ENCODE data around the gene COX19. TPM values are rescaled to one million over a fixed set of nuclear protein-coding genes. Genes with fewer than 3 reads are reported as not detected.

Gene COX19
- polyA plus RNA-seq, 3 donors = 11.1 to 14.5 (median 13.0) TPM

GRCh38 chr7:979886-980571 lies 4.7 kb upstream of the COX19 start:
- no peak for DNase-seq (ENCODE audit: low read depth in 3 of 3, low spot score in 2 of 3)

DNA sequence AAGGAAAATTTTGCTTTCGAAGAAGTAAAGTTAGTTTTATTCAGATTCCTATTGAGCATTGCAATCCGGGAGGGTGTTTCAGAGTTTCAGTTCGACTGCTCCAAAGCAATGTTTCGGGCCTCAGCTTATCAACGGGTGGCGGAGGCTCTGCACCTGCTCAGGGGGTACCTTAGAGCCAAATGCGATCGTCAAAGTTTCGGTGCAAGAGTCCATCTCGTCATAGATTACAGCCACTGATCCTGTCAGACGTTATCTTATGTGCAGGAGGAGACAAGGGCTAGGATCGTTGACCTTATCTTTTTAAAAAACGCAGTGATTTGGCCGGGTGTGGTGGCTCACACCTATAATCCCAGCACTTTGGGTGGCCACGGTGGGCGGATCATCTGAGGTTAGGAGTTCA lies 3.8 kb upstream of the COX19 start:
- no peak for DNase-seq (ENCODE audit: low read depth in 3 of 3, low spot score in 2 of 3)

DNA sequence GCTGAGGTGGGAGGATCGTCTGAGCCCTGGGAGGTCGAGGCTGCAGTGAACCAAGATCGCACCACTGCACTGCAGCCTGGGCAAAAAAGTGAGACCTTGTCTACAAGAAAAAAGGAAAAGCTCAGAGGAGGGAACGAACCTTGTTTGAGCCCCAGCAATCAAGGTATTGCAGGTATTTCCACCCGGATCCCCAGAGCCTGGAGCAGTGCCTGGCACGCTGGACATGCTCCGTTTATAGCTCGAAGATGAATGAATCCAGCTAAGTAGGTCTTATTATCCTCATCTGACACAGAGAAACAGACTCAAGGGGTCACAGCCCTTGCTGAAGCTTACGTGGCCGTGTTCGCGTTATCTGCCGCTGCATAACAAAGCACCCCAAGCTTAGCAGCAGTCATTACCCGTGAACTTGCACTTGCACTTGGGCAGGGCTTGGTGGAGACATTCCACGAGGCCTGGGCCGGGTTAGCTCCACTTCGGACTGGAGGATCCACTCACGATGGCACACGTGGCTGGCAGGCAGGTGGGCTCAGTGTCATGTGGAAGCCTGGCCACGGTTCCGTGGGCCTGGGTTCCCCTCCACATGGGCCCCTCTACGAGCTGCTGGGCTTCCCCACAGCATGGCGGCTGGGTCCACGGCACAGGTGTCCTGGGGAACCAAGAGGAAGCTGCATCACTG lies 3.2 kb upstream of the COX19 start:
- DNase-seq (ENCODE audit: low read depth in 3 of 3, low spot score in 2 of 3) = no peak

DNA sequence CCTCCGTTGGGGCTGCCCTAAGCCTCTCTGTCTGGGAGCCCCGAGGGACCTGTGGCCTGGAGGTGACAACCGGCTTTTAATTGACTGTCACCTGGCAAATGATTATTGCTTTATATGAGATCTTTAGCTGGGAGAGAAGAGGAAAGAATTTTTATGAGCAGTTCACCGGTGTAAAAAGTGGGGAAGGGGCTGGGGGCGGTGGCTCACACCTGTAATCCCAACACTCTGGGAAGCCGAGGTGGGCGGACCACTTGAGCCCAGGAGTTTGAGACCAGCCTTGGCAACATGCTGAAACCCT lies 2.6 kb upstream of the COX19 start:
- no peak for DNase-seq (ENCODE audit: low read depth in 3 of 3, low spot score in 2 of 3)

DNA sequence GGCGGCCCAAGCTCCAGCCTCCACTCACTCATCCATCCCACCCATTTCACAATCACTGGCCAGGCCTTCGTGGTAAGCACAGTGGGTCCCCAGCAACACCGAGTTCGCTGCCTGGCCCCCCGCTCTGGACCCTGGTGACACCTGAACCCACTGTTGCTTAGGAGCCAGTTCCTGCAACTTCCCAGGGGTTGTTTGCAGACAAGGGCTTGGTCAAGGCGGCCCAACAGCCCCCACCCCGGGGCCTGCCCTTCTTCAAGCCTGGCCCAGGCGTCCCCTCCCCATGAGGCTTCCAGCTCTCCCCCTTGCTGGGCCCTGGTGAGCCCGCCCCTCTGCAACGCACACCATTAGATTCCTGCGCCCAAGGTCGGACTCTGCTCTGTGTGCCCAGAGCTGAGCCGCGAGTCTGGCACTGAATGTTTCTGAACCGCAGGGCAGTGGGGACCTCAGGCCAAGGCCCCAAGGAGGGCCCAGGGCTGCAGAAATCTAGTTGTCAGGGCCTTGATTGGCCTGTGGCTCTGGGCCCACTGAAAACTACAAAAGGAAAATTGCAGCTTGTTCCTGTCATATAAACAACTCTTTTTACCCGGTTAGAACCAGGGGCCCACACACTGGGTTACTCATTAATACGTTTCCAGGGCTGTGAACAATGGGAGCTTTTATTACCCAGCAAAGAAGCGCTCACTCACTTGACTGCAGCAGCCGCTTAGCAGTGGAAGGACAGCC lies 2.1 kb upstream of the COX19 start:
- DNase-seq (ENCODE audit: low read depth in 3 of 3, low spot score in 2 of 3) = peak in 1 of 3 donors; percentile 67

DNA sequence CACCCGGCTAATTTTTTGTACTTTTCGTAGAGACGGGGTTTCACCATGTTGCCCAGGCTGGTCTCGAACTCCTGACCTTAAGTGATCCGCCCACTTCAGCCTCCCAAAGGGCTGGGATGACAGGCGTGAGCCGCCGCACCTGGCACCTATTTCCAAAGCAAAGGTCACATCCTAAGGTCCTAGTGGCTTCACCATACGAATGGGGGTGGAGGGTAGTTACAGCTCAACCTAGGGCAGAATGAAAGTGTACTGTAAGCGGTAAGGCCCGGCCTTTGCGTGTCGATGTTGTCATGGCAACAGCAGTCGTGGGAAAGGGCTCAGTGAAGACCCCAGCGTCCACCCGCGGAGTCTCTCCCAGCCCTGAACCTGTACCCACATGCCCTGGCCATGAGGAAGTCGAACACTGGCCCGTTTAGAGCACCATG lies 1.6 kb upstream of the COX19 start:
- no peak for DNase-seq (ENCODE audit: low read depth in 3 of 3, low spot score in 2 of 3)

DNA sequence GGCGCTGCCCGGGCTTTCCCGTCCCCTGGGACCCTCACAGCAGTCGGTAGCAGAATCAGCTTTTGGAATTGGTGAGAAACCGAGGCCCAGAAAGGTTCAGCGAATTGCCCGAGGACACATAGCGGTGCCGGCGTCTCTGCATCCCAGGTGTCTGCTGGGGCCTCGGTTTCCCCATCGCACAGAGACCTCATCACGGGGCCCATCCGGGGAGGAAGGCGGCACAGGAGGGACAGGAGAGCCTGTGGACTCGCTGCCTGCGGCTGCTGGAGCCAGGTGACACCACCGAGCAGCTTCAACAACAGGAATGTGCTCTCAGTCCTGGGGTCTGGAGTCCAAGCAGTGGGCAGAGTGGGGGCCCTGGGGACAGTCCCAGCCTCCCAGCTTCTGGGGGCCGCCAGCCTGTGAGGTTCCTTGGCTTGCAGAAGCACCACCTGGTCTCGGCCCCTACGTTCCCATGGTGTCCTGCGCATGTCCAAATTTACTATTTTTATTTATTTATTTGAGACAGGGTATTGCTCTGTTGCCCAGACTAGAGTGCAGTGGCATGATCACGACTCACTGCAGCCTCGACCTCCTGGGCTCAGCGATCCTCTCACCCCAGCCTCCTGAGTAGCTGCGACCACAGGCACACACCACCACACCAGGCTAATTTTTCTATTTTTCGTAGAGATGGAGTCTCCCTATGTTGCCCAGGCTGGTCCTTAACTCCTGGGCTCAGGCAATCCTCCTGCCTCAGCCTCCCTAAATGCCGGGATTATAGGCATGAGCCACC lies 539 bp upstream of the COX19 start:
- DNase-seq (ENCODE audit: low read depth in 3 of 3, low spot score in 2 of 3) = no peak

GRCh38 chr7:974172-974571 lies 1.2 kb downstream of the COX19 start:
- DNase-seq (ENCODE audit: low read depth in 3 of 3, low spot score in 2 of 3) = no peak

DNA sequence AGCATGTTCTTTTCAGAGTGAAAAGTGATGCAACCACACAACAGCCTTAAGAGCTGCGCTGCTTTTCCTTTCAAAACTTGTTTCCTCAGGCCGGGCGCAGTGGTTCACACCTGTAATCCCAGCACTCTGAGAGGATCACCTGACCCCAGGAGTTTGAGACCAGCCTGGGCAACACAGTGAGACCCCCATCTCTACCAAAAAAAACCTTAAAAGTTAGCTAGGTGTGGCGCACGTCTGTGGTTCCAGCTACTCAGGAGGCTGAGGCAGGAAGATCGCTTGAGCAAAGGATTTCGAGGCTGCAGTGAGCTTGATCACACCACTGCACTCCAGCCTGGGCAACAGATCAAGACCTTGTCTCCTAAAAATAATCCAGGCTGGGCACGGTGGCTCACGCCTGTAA lies 2.0 kb downstream of the COX19 start:
- no peak for DNase-seq (ENCODE audit: low read depth in 3 of 3, low spot score in 2 of 3)

- no peak for DNase-seq (ENCODE audit: low read depth in 3 of 3, low spot score in 2 of 3)
Measured at GRCh38 chr7:972676-973309, 2.6 kb downstream of the COX19 start.

- no peak for DNase-seq (ENCODE audit: low read depth in 3 of 3, low spot score in 2 of 3)
Measured at GRCh38 chr7:972110-972509, 3.2 kb downstream of the COX19 start.

GRCh38 chr7:970744-971143 lies 4.6 kb downstream of the COX19 start:
- no peak for DNase-seq (ENCODE audit: low read depth in 3 of 3, low spot score in 2 of 3)

GRCh38 chr7:969403-969802 lies 5.9 kb downstream of the COX19 start:
- DNase-seq (ENCODE audit: low read depth in 3 of 3, low spot score in 2 of 3) = no peak

DNA sequence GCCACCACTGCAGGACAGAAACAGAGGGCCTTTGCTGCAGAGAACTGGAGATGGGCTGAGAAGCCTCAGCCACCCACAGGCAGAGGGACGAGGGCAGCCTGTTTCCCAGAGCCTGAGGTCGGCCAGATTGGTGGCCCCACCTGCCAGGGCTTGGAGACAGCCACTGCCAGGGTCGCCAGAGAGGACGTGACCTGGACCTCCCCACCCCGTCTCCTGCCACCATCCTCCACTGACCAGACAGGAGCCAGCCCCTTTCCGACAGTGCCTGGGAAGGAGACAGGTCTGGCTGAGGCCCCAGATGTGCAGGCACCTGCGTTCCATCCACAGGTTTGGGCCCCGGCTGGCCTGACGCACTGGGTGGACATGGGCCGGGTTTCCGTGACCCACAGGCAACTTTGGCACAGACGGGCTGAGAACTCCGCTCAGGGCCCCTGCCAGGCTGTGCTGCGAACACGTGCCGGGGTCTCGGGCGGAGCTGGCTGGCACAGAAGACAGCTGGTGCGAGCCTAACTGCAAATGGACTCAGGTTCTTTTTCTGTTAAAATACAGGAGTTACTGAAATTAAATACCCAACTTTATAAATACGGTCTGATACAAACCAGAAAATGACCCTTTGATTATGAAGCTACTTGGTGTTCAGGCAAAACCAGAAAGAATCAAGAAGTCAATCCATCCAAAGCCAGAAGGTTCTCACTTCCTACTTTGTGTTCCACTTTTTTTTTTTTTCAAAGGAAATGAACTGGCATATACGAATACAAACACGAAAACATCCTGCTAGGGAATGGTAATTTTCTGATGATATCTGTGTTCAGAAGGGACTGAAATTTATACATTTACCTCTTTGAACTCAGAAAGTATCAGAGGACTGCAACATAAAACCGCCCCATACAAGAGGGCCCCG lies 6.9 kb downstream of the COX19 start:
- no peak for DNase-seq (ENCODE audit: low read depth in 3 of 3, low spot score in 2 of 3)

DNA sequence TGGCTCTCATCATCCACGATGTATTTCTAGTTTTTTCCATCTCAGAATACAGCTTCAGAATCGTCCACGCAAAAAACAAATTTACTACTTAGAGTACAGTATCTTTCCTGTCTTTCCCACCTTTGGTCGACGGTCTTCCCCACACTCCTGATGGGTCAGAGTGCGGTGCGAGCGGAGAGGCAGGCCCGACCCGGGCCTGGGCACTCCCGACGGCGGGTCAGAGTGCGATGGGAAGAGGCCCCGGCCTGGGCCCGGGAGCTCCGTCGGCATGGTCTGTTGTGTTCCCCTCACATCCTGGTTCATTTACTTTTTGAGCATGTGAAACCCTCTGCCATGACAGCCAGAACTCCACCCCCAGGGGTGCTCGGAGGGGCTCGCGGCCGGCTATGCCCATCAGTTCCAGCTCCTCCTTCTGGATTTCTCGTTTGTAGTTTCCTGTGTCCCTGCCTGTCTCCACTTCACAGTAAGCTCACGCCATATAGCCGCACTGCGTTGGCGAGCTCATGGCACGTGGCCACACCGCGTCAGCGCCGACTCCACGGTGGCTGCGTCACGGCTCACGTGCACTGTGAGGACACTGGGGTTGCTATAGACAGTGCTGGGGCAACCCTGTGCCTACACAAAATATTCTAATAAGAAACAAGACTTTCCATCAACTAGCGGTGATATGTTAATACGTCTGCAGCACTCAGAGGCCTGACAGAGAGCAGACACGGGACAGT lies 7.8 kb downstream of the COX19 start:
- DNase-seq (ENCODE audit: low read depth in 3 of 3, low spot score in 2 of 3) = no peak

- no peak for DNase-seq (ENCODE audit: low read depth in 3 of 3, low spot score in 2 of 3)
Measured at GRCh38 chr7:966291-967069, 8.9 kb downstream of the COX19 start.

DNA sequence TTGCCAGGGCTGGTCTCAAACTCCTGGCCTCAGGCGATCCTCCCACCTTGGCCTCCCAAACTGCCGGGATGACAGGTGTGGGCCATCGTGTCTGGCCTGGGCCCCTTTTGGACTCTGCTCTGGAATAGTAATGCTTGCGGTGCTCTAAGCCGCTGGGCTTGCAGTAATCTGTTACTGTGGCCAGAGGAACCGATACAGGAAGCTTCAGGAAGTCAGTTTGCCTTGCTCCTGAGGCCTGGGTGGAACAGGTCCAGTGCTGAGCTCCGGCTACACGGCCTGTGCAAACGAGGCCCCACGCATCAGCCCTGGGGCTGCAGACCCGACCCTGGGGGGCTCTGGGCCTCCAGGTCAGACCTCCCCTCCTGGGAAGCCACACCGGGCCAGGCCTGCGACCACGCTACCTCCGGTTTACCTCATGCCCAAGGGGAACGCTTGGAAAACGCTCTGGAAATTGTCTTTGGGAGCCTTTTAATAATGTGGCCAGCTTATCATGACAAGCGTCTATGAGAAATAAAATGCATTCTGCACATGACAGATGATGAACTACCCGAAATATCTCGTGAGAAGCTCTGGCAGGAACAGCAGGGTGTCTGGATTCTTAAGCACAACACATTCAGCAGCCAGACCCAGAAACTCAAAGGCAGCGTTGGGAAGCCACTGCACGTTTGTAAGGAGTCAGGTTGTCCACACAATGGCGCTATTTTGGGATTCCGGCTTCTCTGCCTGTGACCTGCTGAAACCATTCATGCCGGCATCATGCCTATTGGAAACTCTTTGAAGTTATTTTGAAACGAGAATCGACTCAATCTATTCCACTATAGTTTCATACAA lies 10.7 kb downstream of the COX19 start:
- no peak for DNase-seq (ENCODE audit: low read depth in 3 of 3, low spot score in 2 of 3)
